GOT3 (cell line): Measurements from ENCODE around the gene C22orf15.

Experiments used
- DNase-seq: peaks from one replicate; lab custom pipeline; 2025; ENCODE audit warnings: mixed read lengths; lab: John Stamatoyannopoulos, UW

C22orf15 gene

GRCh38 chr22:23787600-23787896, 24.8 kb downstream of the C22orf15 start:
- DNase-seq: no peak

- DNase-seq: no peak
Observed at GRCh38 chr22:23787910-23788309, 25.1 kb downstream of the C22orf15 start.

- no peak for DNase-seq
Observed at GRCh38 chr22:23789121-23789520, 26.3 kb downstream of the C22orf15 start.

- no peak for DNase-seq
Observed at GRCh38 chr22:23789638-23790037, 26.8 kb downstream of the C22orf15 start.

- DNase-seq: no peak
Observed at GRCh38 chr22:23790819-23791737, 28.3 kb downstream of the C22orf15 start.

GRCh38 chr22:23791738-23792645, 29.2 kb downstream of the C22orf15 start:
- no peak for DNase-seq

GRCh38 chr22:23793326-23793725, 30.5 kb downstream of the C22orf15 start:
- no peak for DNase-seq

GRCh38 chr22:23796461-23796860, 33.7 kb downstream of the C22orf15 start:
- DNase-seq: no peak

GRCh38 chr22:23800297-23801237, 37.8 kb downstream of the C22orf15 start:
- no peak for DNase-seq

GRCh38 chr22:23801238-23801821, 38.5 kb downstream of the C22orf15 start:
- no peak for DNase-seq

- no peak for DNase-seq
Observed at GRCh38 chr22:23801886-23802377, 39.1 kb downstream of the C22orf15 start.

- no peak for DNase-seq
Observed at GRCh38 chr22:23803001-23803819, 40.4 kb downstream of the C22orf15 start.

GRCh38 chr22:23804781-23805291, 42.0 kb downstream of the C22orf15 start:
- DNase-seq: no peak

- no peak for DNase-seq
Observed at GRCh38 chr22:23806837-23807236, 44.0 kb downstream of the C22orf15 start.

- no peak for DNase-seq
Observed at GRCh38 chr22:23812378-23812777, 49.6 kb downstream of the C22orf15 start.
